ENCODE data around the gene SLC18A2. TPM values are rescaled to one million over a fixed set of nuclear protein-coding genes. Genes with fewer than 3 reads are reported as not detected.
"Not testable (repeated sequence)": the region's sequence is repeated elsewhere in the genome, so short reads cannot be mapped to it uniquely, and the experiment has no call there.

SLC18A2 gene
- polyA plus RNA-seq, 4 donors: 0.22 to 0.57 (median 0.33) TPM

- DNase-seq: no peak
- FAIRE-seq: no peak
- no peaks in the 10 kb centered on the region for H3K9me3 ChIP-seq (ENCODE audit: control insufficient read depth in 2 of 2, insufficient read depth in 1 of 2, low read depth in 1 of 2, low read length in 1 of 2)
- WGBS, 3 donors: 94 to 98% (median 95%) methylated on average over 3 of the region's 3 CpGs
- H3K27ac ChIP-seq (ENCODE audit: low read depth in 1 of 3, low read length in 2 of 3): no peak overlapping the region
- no peaks in the 10 kb centered on the region for H3K36me3 ChIP-seq (ENCODE audit: control insufficient read depth in 3 of 3, insufficient read depth in 2 of 3, low read depth in 1 of 3, low read length in 3 of 3)
- no peaks in the 10 kb centered on the region for H3K27me3 ChIP-seq (ENCODE audit: control insufficient read depth in 3 of 3, insufficient read depth in 3 of 3, low read length in 3 of 3)
- no peaks in the 10 kb centered on the region for H3K4me1 ChIP-seq (ENCODE audit: control insufficient read depth in 3 of 3, insufficient read depth in 2 of 3, low read depth in 1 of 3, low read length in 2 of 3)
- H3K4me3 ChIP-seq (ENCODE audit: low read depth in 1 of 3, low read length in 3 of 3): no peak overlapping the region
Observed at GRCh38 chr10:117273980-117274379, 33.1 kb downstream of the SLC18A2 start.

GRCh38 chr10:117274509-117274908 lies 33.6 kb downstream of the SLC18A2 start:
- H3K27me3 ChIP-seq (ENCODE audit: control insufficient read depth in 3 of 3, insufficient read depth in 3 of 3, low read length in 3 of 3): no peaks in the 10 kb centered on the region
- FAIRE-seq: no peak
- 92 to 98% (median 97%) methylated on average over 5 of the region's 5 CpGs for WGBS, 3 donors
- no peaks in the 10 kb centered on the region for H3K9me3 ChIP-seq (ENCODE audit: control insufficient read depth in 2 of 2, insufficient read depth in 1 of 2, low read depth in 1 of 2, low read length in 1 of 2)
- H3K36me3 ChIP-seq (ENCODE audit: control insufficient read depth in 3 of 3, insufficient read depth in 2 of 3, low read depth in 1 of 3, low read length in 3 of 3): no peaks in the 10 kb centered on the region
- no peaks in the 10 kb centered on the region for H3K4me1 ChIP-seq (ENCODE audit: control insufficient read depth in 3 of 3, insufficient read depth in 2 of 3, low read depth in 1 of 3, low read length in 2 of 3)
- H3K27ac ChIP-seq (ENCODE audit: low read depth in 1 of 3, low read length in 2 of 3): no peak overlapping the region
- no peak for DNase-seq
- no peak overlapping the region for H3K4me3 ChIP-seq (ENCODE audit: low read depth in 1 of 3, low read length in 3 of 3)

- DNase-seq (no peak), FAIRE-seq (no peak)
- no peaks in the 10 kb centered on the region for H3K9me3 ChIP-seq (ENCODE audit: control insufficient read depth in 2 of 2, insufficient read depth in 1 of 2, low read depth in 1 of 2, low read length in 1 of 2)
- no peak overlapping the region for H3K27ac ChIP-seq (ENCODE audit: low read depth in 1 of 3, low read length in 2 of 3)
- no peaks in the 10 kb centered on the region for H3K36me3 ChIP-seq (ENCODE audit: control insufficient read depth in 3 of 3, insufficient read depth in 2 of 3, low read depth in 1 of 3, low read length in 3 of 3)
- no peak overlapping the region for H3K4me3 ChIP-seq (ENCODE audit: low read depth in 1 of 3, low read length in 3 of 3)
- H3K27me3 ChIP-seq (ENCODE audit: control insufficient read depth in 3 of 3, insufficient read depth in 3 of 3, low read length in 3 of 3): no peaks in the 10 kb centered on the region
- 55 to 62% (median 60%) methylated on average over 3 of the region's 3 CpGs for WGBS, 3 donors
- H3K4me1 ChIP-seq (ENCODE audit: control insufficient read depth in 3 of 3, insufficient read depth in 2 of 3, low read depth in 1 of 3, low read length in 2 of 3): no peaks in the 10 kb centered on the region
Observed at GRCh38 chr10:117275121-117275520, 34.2 kb downstream of the SLC18A2 start.

- Histone ChIP-seq H3K27ac (ENCODE audit: low read depth in 1 of 3, low read length in 2 of 3) (no peak overlapping the region), H3K27me3 (ENCODE audit: control insufficient read depth in 3 of 3, insufficient read depth in 3 of 3, low read length in 3 of 3) (no peaks in the 10 kb centered on the region), H3K4me1 (ENCODE audit: control insufficient read depth in 3 of 3, insufficient read depth in 2 of 3, low read depth in 1 of 3, low read length in 2 of 3) (no peaks in the 10 kb centered on the region), H3K9me3 (ENCODE audit: control insufficient read depth in 2 of 2, insufficient read depth in 1 of 2, low read depth in 1 of 2, low read length in 1 of 2) (no peaks in the 10 kb centered on the region), H3K4me3 (ENCODE audit: low read depth in 1 of 3, low read length in 3 of 3) (no peak overlapping the region), H3K36me3 (ENCODE audit: control insufficient read depth in 3 of 3, insufficient read depth in 2 of 3, low read depth in 1 of 3, low read length in 3 of 3) (no peaks in the 10 kb centered on the region)
- 48 to 71% (median 65%) methylated on average over 2 of the region's 2 CpGs for WGBS, 3 donors
- DNase-seq (no peak), FAIRE-seq (no peak)
Observed at GRCh38 chr10:117277675-117278074, 36.8 kb downstream of the SLC18A2 start.

GRCh38 chr10:117284716-117285494 lies 44.0 kb downstream of the SLC18A2 start:
- H3K27me3 ChIP-seq (ENCODE audit: control insufficient read depth in 3 of 3, insufficient read depth in 3 of 3, low read length in 3 of 3): no peaks in the 10 kb centered on the region
- no peak overlapping the region for H3K4me3 ChIP-seq (ENCODE audit: low read depth in 1 of 3, low read length in 3 of 3)
- H3K36me3 ChIP-seq (ENCODE audit: control insufficient read depth in 3 of 3, insufficient read depth in 2 of 3, low read depth in 1 of 3, low read length in 3 of 3): peaks cover 8 to 23% (median 14%) of the 10 kb centered on the region in 3 donors
- no peaks in the 10 kb centered on the region for H3K4me1 ChIP-seq (ENCODE audit: control insufficient read depth in 3 of 3, insufficient read depth in 2 of 3, low read depth in 1 of 3, low read length in 2 of 3)
- no peaks in the 10 kb centered on the region for H3K9me3 ChIP-seq (ENCODE audit: control insufficient read depth in 2 of 2, insufficient read depth in 1 of 2, low read depth in 1 of 2, low read length in 1 of 2)
- FAIRE-seq (no peak), DNase-seq (no peak)
- WGBS, 3 donors: 85 to 88% (median 85%) methylated on average over 12 of the region's 12 CpGs
- H3K27ac ChIP-seq (ENCODE audit: low read depth in 1 of 3, low read length in 2 of 3): no peak overlapping the region

GRCh38 chr10:117290872-117291271 lies 50.0 kb downstream of the SLC18A2 start:
- not testable (repeated sequence) for H3K4me1 ChIP-seq (ENCODE audit: control insufficient read depth in 3 of 3, insufficient read depth in 2 of 3, low read depth in 1 of 3, low read length in 2 of 3); H3K4me3 ChIP-seq (ENCODE audit: low read depth in 1 of 3, low read length in 3 of 3); H3K27me3 ChIP-seq (ENCODE audit: control insufficient read depth in 3 of 3, insufficient read depth in 3 of 3, low read length in 3 of 3); FAIRE-seq; H3K9me3 ChIP-seq (ENCODE audit: control insufficient read depth in 2 of 2, insufficient read depth in 1 of 2, low read depth in 1 of 2, low read length in 1 of 2); DNase-seq; H3K27ac ChIP-seq (ENCODE audit: low read depth in 1 of 3, low read length in 2 of 3); H3K36me3 ChIP-seq (ENCODE audit: control insufficient read depth in 3 of 3, insufficient read depth in 2 of 3, low read depth in 1 of 3, low read length in 3 of 3)
- WGBS, 3 donors: 96 to 98% (median 98%) methylated on average over 10 of the region's 10 CpGs

GRCh38 chr10:117294039-117294645 lies 53.2 kb downstream of the SLC18A2 start:
- peaks cover 0 to 4% (median 3%) of the 10 kb centered on the region in 3 donors for H3K36me3 ChIP-seq (ENCODE audit: control insufficient read depth in 3 of 3, insufficient read depth in 2 of 3, low read depth in 1 of 3, low read length in 3 of 3)
- H3K4me1 ChIP-seq (ENCODE audit: control insufficient read depth in 3 of 3, insufficient read depth in 2 of 3, low read depth in 1 of 3, low read length in 2 of 3): no peaks in the 10 kb centered on the region
- FAIRE-seq (no peak), DNase-seq (no peak)
- H3K27ac ChIP-seq (ENCODE audit: low read depth in 1 of 3, low read length in 2 of 3): no peak overlapping the region
- H3K27me3 ChIP-seq (ENCODE audit: control insufficient read depth in 3 of 3, insufficient read depth in 3 of 3, low read length in 3 of 3): no peaks in the 10 kb centered on the region
- no peak overlapping the region for H3K4me3 ChIP-seq (ENCODE audit: low read depth in 1 of 3, low read length in 3 of 3)
- H3K9me3 ChIP-seq (ENCODE audit: control insufficient read depth in 2 of 2, insufficient read depth in 1 of 2, low read depth in 1 of 2, low read length in 1 of 2): no peaks in the 10 kb centered on the region
- WGBS, 3 donors: 98 to 100% (median 100%) methylated on average over 1 of the region's 1 CpG

GRCh38 chr10:117294735-117295134 lies 53.8 kb downstream of the SLC18A2 start:
- DNase-seq (no peak), FAIRE-seq (no peak)
- no peaks in the 10 kb centered on the region for H3K27me3 ChIP-seq (ENCODE audit: control insufficient read depth in 3 of 3, insufficient read depth in 3 of 3, low read length in 3 of 3)
- peaks cover 0 to 3% (median 0%) of the 10 kb centered on the region in 3 donors for H3K36me3 ChIP-seq (ENCODE audit: control insufficient read depth in 3 of 3, insufficient read depth in 2 of 3, low read depth in 1 of 3, low read length in 3 of 3)
- no peaks in the 10 kb centered on the region for H3K9me3 ChIP-seq (ENCODE audit: control insufficient read depth in 2 of 2, insufficient read depth in 1 of 2, low read depth in 1 of 2, low read length in 1 of 2)
- H3K4me1 ChIP-seq (ENCODE audit: control insufficient read depth in 3 of 3, insufficient read depth in 2 of 3, low read depth in 1 of 3, low read length in 2 of 3): no peaks in the 10 kb centered on the region
- H3K27ac ChIP-seq (ENCODE audit: low read depth in 1 of 3, low read length in 2 of 3): no peak overlapping the region
- 97 to 100% (median 97%) methylated on average over 2 of the region's 2 CpGs for WGBS, 3 donors
- no peak overlapping the region for H3K4me3 ChIP-seq (ENCODE audit: low read depth in 1 of 3, low read length in 3 of 3)
